Type B pancreatic cell (in vitro differentiated cells): ENCODE results near the gene SH3BP5. TPM values are rescaled to one million over a fixed set of nuclear protein-coding genes. Genes with fewer than 3 reads are reported as not detected.

Source experiments
- DNase-seq: peaks from one replicate; pipeline ENCODE4 v3.0.0; 2021; ENCODE audit warnings: mixed read lengths; ENCODE audit not compliant: unreplicated experiment; ENCODE audit errors: extremely low spot score
- H3K27ac Mint-ChIP-seq: 2 replicates; pipeline ENCODE4 v1.8.0; 2021; ENCODE audit warnings: mild to moderate bottlenecking, mixed read lengths
- H3K27me3 Mint-ChIP-seq: 2 replicates; pipeline ENCODE4 v1.8.0; 2021; ENCODE audit warnings: mixed read lengths
- H3K36me3 Mint-ChIP-seq: 2 replicates; pipeline ENCODE4 v1.8.0; 2021; ENCODE audit warnings: mixed read lengths
- H3K4me1 Mint-ChIP-seq: one replicate; pipeline ENCODE4 v1.8.0; 2021; ENCODE audit warnings: mixed read lengths; ENCODE audit not compliant: unreplicated experiment
- H3K4me3 Mint-ChIP-seq: 2 replicates; pipeline ENCODE4 v1.8.0; 2021; ENCODE audit warnings: mild to moderate bottlenecking, mixed read lengths
- H3K9me3 Mint-ChIP-seq: 2 replicates; pipeline ENCODE4 v1.8.0; 2021; ENCODE audit warnings: mixed read lengths
- total RNA-seq: library from RNA; stranded (reverse); gene quantifications from 2 replicates; pipeline ENCODE4 v1.2.1, GENCODE V29; 2021; ENCODE audit warnings: low replicate concordance
- TF ChIP-seq, protein P1 (sequence below): fragments of 200-600 bp; sonication (generic); conservative IDR thresholded peaks from 2 replicates; pipeline ENCODE4 v1.5.0; 2021; ENCODE audit warnings: antibody characterized with exemption, mild to moderate bottlenecking

The SH3BP5 gene
- total RNA-seq, 1 donor from 2014 or later, result 33.4 TPM

DNA sequence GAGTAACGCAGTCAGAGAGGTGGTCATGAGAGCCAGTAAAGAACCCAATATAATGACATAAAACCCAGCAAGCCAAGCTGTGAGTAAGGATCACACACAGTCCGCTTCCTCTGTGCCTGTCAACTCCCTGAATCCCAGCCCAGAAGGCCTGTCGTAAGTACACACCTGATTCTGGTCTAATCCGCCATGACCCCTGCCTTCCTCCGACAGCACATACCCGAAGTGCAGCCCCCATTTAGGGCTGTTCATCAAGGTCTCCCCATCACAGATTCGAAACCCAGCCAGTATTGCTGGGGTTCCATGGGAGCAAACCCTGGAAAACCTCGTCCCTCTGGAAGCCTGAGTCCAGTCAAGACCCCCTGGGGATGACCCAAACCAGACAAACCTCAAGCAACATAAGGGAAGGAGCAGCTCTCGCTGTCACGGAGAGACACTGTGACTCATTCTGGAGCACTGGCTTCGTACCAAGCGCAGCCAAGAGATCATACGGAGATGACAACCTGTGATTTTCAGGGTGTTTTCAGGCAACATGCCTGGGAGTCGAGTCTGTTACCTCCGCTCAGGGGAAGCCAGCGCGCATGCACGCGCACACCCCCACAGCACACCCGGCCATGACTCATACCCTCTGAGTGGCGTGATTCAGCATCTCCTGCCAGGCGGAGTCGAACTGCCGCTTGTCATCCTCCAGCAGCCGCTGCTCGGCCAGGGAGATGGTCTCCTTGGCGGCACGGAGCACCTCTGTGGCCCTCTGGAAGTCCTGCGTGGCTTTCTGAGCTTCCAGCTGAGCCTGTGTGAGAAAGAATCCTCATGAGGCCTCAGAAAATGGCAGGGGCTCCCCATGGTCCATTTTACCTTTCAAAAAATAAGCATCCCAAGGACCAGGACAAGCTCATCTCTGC lies 63.0 kb downstream of the SH3BP5 start:
- DNase-seq, result peak; percentile 62
- H3K27ac Mint-ChIP-seq, result peak overlapping the region; percentile 79

DNA sequence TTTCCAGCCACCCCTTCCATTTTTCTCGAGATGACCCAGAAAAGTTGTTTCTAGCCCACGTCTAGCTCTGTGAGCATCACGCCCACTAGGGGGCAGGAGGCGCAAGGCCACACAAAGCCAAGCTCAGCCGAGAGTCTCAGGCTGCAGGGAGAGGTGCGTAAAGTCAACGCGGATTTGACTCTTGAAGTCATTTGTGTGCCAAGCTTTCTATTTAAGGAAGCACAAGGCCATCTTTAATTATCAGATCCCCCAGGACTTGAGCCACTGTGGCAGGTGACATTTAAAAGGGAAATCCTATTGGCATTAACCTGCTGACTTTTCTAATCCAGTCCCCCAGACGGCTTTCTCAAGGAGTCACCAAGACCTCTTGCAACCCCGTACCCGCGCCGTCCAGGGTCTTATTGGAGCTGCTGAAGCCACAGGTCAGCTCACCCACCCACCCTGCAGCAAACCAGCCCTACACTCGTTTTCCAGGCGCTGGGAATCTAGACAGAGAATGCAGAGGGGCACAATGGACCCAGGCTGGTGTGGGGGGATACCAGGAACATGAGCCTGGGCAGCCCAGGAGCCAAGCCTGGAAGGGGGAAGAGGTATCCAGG lies 64.3 kb downstream of the SH3BP5 start:
- H3K4me3 Mint-ChIP-seq, result no peak overlapping the region
- DNase-seq, result peak; percentile 88
- peaks cover 1% of the 10 kb centered on the region for H3K36me3 Mint-ChIP-seq
- H3K27me3 Mint-ChIP-seq, result no peaks in the 10 kb centered on the region
- no peaks in the 10 kb centered on the region for H3K4me1 Mint-ChIP-seq
- H3K27ac Mint-ChIP-seq, result no peak overlapping the region
- no peaks in the 10 kb centered on the region for H3K9me3 Mint-ChIP-seq
- TF ChIP-seq, protein P1, sequence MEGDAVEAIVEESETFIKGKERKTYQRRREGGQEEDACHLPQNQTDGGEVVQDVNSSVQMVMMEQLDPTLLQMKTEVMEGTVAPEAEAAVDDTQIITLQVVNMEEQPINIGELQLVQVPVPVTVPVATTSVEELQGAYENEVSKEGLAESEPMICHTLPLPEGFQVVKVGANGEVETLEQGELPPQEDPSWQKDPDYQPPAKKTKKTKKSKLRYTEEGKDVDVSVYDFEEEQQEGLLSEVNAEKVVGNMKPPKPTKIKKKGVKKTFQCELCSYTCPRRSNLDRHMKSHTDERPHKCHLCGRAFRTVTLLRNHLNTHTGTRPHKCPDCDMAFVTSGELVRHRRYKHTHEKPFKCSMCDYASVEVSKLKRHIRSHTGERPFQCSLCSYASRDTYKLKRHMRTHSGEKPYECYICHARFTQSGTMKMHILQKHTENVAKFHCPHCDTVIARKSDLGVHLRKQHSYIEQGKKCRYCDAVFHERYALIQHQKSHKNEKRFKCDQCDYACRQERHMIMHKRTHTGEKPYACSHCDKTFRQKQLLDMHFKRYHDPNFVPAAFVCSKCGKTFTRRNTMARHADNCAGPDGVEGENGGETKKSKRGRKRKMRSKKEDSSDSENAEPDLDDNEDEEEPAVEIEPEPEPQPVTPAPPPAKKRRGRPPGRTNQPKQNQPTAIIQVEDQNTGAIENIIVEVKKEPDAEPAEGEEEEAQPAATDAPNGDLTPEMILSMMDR, result peak; percentile 97

More for the DNA sequence above, 63.0 kb downstream of the SH3BP5 start:
- no peak overlapping the region for H3K4me3 Mint-ChIP-seq
- H3K27me3 Mint-ChIP-seq, result no peaks in the 10 kb centered on the region
- no peaks in the 10 kb centered on the region for H3K4me1 Mint-ChIP-seq
- no peaks in the 10 kb centered on the region for H3K9me3 Mint-ChIP-seq
- peaks cover 3% of the 10 kb centered on the region for H3K36me3 Mint-ChIP-seq
- TF ChIP-seq, protein P1, result no peak

DNA sequence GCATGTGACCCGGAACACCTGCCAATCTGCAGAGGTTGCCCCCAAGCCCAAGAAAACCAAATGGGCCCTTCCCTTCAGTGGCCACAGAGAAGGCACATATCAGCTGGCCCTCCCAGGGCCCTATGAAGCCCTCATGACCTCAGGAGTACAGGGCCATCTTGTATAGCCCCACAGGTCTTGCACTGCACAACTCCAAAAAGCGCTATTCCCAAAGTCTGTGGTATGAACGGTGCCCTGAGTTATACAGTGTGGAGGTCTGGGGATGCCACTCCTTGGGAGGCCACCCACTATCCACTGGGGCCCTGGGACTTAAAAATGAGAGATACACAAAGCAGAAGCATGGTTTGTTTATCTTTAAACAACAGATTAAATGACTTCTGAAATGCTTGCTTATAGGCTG lies 64.9 kb downstream of the SH3BP5 start:
- TF ChIP-seq, protein P1, result no peak
- no peaks in the 10 kb centered on the region for H3K27me3 Mint-ChIP-seq

DNA sequence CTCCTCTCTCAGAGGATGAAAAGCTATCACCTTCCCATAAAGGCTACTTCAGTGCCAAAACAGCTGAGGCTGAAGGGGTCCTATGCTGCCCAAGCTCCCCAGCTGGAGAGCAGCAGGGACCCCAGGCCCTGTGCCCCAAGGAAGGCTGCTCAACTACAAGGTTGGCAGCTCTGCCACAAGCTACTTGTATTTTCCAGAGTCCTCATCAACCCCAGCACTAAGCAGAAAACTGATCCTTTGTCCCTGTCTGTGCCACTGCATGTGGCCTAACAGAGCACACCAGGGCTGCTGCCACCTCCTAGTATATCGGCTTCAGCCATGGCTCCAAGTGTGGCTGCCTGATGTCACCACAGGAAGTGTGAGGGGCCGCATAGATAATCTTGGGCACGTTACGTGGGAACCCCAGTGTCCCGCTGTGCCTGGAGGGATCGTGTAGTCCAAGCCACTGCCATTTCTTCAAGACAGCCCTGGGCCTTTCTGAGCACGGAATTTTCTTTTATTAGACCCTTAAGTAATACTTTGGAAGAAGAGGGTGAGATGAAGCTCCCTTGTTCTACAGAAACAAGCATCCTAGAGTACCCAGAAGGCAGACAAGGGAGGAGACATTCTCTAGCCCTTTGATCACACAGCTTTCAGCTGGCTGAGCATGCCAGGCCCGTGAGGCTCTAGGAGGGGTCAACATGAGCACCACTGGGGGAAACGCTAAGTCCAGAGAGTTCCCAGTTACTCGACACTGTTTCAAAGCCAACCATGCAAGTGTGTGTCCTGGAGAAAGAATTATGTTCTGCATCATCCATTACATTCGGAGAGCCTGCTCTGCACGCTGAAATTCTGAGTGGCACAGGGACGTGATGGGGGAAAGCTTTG lies 65.6 kb downstream of the SH3BP5 start:
- Mint-ChIP-seq H3K4me3 (no peak overlapping the region), H3K36me3 (peaks cover under 1% of the 10 kb centered on the region), H3K27ac (no peak overlapping the region), H3K9me3 (no peaks in the 10 kb centered on the region), H3K4me1 (no peaks in the 10 kb centered on the region), H3K27me3 (no peaks in the 10 kb centered on the region)
- TF ChIP-seq, protein P1, result no peak
- DNase-seq, result no peak

More for the DNA sequence above, 64.9 kb downstream of the SH3BP5 start:
- Mint-ChIP-seq H3K27ac (no peak overlapping the region), H3K4me1 (no peaks in the 10 kb centered on the region), H3K36me3 (no peaks in the 10 kb centered on the region), H3K4me3 (no peak overlapping the region), H3K9me3 (no peaks in the 10 kb centered on the region)
- peak; percentile 37 for DNase-seq
